Femur (tissue), 1 donor: ENCODE results near the gene S100A3.

Experiments used
- DNase-seq: peaks from one replicate; pipeline ENCODE4 v3.0.0-alpha.2; 2017

S100A3 gene

GRCh38 chr1:153507926-153508583, 41.0 kb downstream of the S100A3 start:
- no peak for DNase-seq

GRCh38 chr1:153506831-153507413, 42.1 kb downstream of the S100A3 start:
- peak; percentile 94 for DNase-seq

DNA sequence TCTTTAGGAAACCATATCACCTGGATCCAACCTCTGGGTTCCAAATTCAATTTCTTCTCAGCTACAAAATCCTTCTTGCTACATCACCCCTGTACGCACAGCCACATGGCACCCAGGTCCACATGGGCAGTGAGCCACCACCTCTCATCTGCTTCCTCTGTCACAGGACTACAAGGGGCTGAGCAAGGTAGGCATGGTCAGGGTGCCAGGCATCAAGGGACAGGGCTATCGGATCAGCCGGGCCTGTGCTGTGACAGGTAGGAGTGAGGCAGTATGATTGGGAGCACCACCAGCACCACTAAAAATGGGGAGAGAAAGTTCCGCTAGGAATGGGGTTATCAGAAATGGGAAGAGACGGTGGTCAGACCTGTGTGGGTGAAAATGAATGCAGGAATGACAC, 42.7 kb downstream of the S100A3 start:
- no peak for DNase-seq

- no peak for DNase-seq
Observed at GRCh38 chr1:153505576-153505975, 43.5 kb downstream of the S100A3 start.

DNA sequence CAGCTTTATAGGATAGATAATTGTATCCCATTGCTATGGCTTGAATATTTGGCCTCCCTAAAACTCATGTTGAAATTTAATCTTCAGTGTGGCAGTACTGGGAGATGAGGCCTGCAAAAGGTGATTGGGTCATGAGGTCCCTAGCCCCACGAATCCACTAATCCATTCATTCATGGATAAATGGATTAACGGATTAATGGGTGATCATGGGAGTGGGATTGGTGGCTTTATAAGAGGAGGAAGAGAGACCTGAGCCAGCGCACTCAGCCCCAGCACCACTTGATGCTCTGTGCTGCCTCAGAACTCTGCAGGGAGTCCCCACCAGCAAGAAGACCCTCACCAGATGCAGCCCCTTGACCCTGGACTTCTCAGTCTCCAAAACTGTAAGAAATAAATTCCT, 45.3 kb downstream of the S100A3 start:
- DNase-seq, result no peak

GRCh38 chr1:153498746-153499145, 50.3 kb downstream of the S100A3 start:
- DNase-seq, result no peak
